ENCODE measurements around the gene DCLK2.

DNA sequence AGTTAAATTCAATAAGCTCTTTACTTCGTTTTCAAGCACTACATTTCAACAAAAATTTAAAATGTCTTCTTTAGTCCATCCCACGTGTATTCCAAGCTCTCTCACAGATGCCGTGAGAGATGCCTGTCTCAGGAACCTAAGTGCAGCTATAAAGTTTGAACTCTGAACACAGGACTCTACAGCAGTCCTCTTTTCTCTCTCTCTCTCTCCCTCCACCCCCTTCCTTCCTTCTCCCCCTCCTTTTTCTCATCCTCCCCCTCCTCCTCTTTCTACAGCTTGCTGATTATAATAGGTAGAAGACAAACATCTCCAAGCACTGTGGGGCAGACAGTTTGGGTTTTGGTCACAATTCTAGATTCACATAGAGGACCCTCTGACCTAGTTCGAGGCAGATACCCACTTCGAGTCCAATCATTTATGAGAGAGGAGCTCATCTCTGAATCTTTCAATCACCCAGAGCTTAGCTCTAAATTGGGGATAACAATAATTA, 31.5 kb upstream of the DCLK2 start:
- TF ChIP-seq POLR2A (IDR thresholded peaks at IDR 0.05) (no peak), CTCF (IDR thresholded peaks at IDR 0.05) (no peak)

Measured in ovary (tissue), 3 donors.